Stimulated activated naive CD4-positive, alpha-beta T cell (primary cell): ENCODE data around the gene KLHL22.
A peak's percentile ranks its signal among the peaks of the same experiment; 100 is the strongest.
"Not testable (repeated sequence)": the region's sequence is repeated elsewhere in the genome, so short reads cannot be mapped to it uniquely, and the experiment has no call there.

Source experiments
- DNase-seq, 6 experiments: peaks; one replicate each; lab custom pipeline; 2025; lab: John Stamatoyannopoulos, UW

Gene KLHL22

DNA sequence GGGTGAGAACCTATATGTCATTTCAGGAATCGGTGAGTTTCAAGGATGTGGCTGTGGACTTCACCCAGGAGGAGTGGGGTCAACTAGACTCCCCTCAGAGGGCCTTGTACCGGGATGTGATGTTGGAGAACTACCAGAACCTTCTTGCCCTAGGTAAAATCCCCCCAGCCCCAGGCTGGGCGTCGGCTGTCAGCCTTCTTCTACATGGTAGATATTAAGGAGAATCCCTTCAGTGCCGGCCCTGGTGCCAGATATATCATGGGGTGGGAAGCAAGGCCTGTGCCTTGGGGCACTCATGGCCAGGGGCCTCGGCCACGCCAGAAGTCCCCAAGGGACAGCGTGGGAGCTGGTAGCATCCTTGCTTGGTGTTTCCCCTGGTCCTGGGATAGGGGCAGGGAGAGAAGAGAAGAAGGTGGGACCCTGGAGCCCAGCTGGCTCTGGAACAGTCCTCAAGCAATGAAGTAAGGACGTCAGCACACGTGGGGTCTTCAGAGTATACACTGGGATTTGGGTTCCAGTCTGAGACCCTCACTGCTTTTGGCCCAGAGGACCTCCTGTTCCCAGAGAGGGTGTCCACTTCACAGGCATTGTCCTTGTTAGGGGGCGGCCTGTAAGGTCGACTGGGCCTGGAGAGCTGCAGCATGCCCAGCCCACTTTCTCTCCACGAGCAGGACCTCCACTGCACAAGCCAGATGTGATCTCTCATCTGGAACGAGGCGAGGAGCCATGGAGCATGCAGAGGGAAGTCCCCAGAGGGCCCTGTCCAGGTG lies 94.8 kb downstream of the KLHL22 start:
- no peak for DNase-seq

GRCh38 chr22:20399866-20400605 lies 95.6 kb downstream of the KLHL22 start:
- DNase-seq, result no peak

DNA sequence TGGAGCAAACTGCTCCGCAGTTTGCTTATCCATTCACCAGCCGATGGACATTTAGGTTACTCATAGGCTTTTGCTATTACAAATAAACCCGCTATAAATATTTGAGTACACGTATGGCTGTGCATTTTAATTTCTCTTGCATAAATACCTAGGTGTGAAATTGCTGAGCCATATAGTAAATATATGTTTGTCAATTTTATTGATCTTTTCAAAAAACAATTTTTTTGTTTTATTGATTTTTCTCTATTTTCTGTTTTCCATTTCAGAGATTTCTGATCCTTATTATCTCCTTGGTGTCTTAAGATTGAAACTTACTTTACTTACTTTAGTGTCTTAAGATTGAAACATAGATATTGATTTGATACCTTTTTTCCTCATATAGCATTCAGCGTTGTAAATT lies 97.2 kb downstream of the KLHL22 start:
- no peak for DNase-seq

DNA sequence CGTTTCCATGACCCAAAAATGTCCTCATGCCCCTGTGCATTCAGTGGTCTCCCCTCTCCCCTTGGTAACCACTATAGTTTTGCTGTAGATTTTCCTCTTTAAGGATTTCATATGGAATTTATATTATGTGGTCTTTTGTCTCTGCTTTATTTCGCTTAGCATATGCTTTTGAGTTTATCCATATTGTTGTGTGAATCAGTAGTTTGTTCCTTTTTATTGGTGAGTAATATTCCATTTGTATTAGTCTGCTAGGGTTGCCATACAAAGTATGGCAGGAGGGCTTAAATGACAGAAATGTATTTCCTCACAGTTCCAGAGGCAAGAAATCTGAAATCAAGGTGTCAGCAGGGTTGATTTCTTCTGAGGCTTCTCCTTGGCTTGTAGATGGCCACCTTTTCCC lies 98.1 kb downstream of the KLHL22 start:
- no peak for DNase-seq

DNA sequence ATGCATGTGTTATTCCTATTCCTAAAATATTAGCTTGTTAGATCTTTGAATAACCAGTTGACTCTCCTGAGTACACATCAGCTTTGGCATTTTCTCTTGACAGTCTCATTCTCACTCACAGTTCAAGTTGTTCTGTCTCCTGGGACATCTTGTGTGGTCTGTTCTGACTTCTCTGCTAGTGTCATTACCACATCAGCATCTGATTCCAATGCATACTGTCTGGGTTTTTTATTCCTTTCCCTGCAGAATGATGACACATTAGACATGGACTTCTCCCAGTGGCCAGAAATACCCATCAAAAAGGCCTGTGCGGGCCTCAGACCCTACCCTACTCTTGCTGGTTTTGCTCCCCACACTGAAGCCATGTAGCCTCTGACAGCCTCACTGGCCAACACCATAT lies 99.0 kb downstream of the KLHL22 start:
- DNase-seq, result no peak

GRCh38 chr22:20395907-20396287 lies 99.7 kb downstream of the KLHL22 start:
- DNase-seq, result no peak

DNA sequence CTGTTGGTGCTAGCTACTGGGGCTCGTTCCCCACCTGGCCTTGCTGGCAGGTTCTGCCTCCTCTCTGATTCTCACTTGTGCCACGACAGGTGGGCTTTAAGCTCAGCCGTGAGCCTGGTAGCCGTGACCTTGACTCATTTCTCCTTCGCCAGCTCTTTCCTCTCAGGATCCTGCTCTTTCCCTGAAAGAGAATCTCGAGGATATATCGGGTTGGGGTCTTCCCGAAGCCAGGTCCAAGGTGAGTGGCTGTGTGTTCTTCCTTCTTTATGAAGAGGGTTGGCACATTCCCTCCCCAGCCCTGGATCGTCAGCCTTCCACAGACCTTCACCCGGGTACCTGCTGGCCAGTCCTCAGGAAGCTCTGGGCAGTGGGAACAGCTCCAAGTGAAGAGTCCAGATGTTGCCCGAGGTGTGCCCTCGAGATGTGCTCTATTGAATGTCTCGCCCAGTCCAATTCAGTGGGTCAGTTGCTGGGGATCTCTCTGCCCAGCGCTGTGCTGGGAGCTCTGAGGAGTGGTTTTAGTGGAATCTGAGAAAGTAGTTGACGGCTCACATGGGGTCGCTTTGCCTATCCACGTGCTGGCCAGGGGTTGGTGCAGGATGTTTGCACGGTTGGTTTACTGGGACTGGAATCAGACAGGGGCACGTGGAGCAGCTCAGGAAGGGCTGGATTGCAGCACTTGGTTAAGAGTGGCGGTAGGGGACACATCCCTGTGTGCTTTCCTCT lies 100.3 kb downstream of the KLHL22 start:
- no peak for DNase-seq

GRCh38 chr22:20393705-20394476 lies 101.7 kb downstream of the KLHL22 start, which contains the start of gene ZNF74:
Gene ZNF74 (plus strand): TSS chr22:20394151. CDS start chr22:20394629, 478 bp downstream.
- peak; percentile 70 to 89 (median 80) for DNase-seq

DNA sequence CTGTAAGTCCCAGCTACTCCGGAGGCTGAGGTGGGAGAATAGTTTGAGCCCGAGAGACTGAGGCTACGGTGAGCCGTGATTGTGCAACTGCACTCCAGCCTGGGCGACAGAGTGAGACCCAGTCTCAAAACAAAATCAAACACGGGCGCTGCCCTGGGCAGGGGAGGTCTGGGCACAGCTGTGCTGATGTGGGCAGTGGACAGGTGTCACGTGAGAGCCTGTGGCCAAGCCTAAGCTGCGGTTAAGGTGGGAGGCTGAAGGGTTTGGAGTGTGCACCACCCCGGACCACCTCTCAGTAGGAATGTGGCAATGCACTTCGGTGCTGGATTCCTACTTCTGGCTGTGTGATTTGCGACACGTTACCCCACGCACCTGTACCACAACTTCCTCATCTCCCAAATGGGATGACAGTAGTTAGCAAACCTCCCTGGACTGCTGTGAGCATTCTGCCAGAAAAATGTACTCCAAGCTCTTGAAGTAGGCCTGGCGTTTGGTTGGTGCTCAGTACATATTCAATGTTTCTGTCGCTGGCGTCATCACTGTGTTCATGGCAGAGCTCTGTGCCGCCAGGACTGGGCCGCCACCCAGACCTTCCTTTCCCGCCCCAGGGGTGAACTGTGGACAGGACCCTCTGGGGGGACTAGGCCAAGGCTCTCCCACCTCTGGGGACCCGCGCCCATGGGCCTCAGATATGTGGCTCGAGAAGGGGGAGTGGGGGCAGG lies 102.5 kb downstream of the KLHL22 start:
- peak in 1 of 6 experiments; percentile 24 for DNase-seq

- not testable (repeated sequence) for DNase-seq
Observed at GRCh38 chr22:20392365-20392881, 103.2 kb downstream of the KLHL22 start.
